Activated CD8-positive, alpha-beta memory T cell treated with anti-CD3 and anti-CD28 coated beads for 24 hours (primary cell): Measurements from ENCODE around the gene PWWP2B.

ENCODE experiments used
- DNase-seq: peaks from one replicate; pipeline ENCODE4 v3.0.0-alpha.2; 2020

PWWP2B gene

GRCh38 chr10:132461683-132462231, 64.8 kb downstream of the PWWP2B start:
- no peak for DNase-seq

- no peak for DNase-seq
Measured at GRCh38 chr10:132462463-132463332, 65.7 kb downstream of the PWWP2B start.

GRCh38 chr10:132463333-132464255, 66.6 kb downstream of the PWWP2B start:
- no peak for DNase-seq

GRCh38 chr10:132464256-132465192, 67.5 kb downstream of the PWWP2B start:
- DNase-seq = no peak

- DNase-seq = no peak
Measured at GRCh38 chr10:132465193-132465888, 68.3 kb downstream of the PWWP2B start.

- no peak for DNase-seq
Measured at GRCh38 chr10:132465889-132466519, 69.0 kb downstream of the PWWP2B start.

- DNase-seq = no peak
Measured at GRCh38 chr10:132466520-132467463, 69.8 kb downstream of the PWWP2B start.
